Ascending aorta (tissue), 2 donors: ENCODE results near the gene ELFN1. TPM values are rescaled to one million over a fixed set of nuclear protein-coding genes. Genes with fewer than 3 reads are reported as not detected.
"Not testable (repeated sequence)": the region's sequence is repeated elsewhere in the genome, so short reads cannot be mapped to it uniquely, and the experiment has no call there.

Experiments used
- DNase-seq, 2 donors: peaks; one replicate each; pipeline ENCODE4 v3.0.0-alpha.2; 2019; ENCODE audit warnings: low spot score in 2 of 2
- H3K27ac ChIP-seq, 2 donors: fragments of 200-600 bp; sonication (generic); one replicate each; pipeline ENCODE4 v1.5.1; 2016 to 2017; ENCODE audit warnings: mild to moderate bottlenecking in 1 of 2
- H3K27me3 ChIP-seq: fragments of 200-600 bp; sonication (generic); one replicate; pipeline ENCODE4 v1.5.1; 2017
- H3K36me3 ChIP-seq, 2 donors: fragments of 200-600 bp; sonication (generic); one replicate each; pipeline ENCODE4 v1.5.1; 2016
- H3K4me1 ChIP-seq, 2 donors: fragments of 200-600 bp; sonication (generic); one replicate each; pipeline ENCODE4 v1.5.1; 2016 to 2017; ENCODE audit warnings: mild to moderate bottlenecking in 1 of 2
- H3K4me3 ChIP-seq, 2 donors: fragments of 200-600 bp; sonication (generic); one replicate each; pipeline ENCODE4 v1.5.1; 2016 to 2017; ENCODE audit warnings: mild to moderate bottlenecking in 1 of 2
- H3K9me3 ChIP-seq, 2 donors: fragments of 200-600 bp; sonication (generic); one replicate each; pipeline ENCODE4 v1.5.1; 2016
- intact Hi-C: fragments of 100-400 bp; cut with DNase I; formaldehyde crosslinking; loops from one replicate; pipeline ENCODE4 v1.15.1; 2023
- total RNA-seq: library from RNA; depleted of rRNA; stranded (reverse); fragments of >200 nt; gene quantifications from one replicate; pipeline ENCODE4 v1.1.0, GENCODE V29; 2016
- TF ChIP-seq, protein P1 (sequence below), 3 experiments: fragments of 200-600 bp in 2 of 3; fragments of 450-650 bp in 1 of 3; sonication (generic) in 2 of 3; IDR thresholded peaks; one replicate each; pipeline ENCODE4 v1.5.1; 2016 to 2019; ENCODE audit warnings: antibody characterized with exemption in 3 of 3, mild to moderate bottlenecking in 1 of 3, moderate library complexity in 1 of 3

Gene ELFN1
- total RNA-seq, 1 donor from 2014 or later: 7.3 TPM

DNA sequence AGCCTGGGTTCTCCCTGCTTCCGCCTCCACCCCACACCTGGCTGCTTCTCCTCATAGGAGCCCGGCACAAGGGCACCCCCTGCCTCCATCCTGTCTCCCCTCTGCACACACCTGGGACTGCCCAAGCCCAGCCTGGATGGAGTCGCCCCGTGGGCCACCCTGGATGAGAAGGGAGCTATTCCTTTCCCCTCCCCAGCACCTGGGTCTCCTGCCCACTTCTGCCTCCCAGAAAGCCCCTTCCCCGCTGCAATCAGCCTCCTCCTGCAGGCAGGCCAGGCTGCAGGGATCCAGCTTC is 45.2 kb downstream of the ELFN1 start:
- Histone ChIP-seq H3K27me3 (no peaks in the 10 kb centered on the region), H3K27ac (no peak overlapping the region), H3K36me3 (no peaks in the 10 kb centered on the region), H3K4me3 (no peak overlapping the region), H3K4me1 (no peaks in the 10 kb centered on the region), H3K9me3 (no peaks in the 10 kb centered on the region)
- TF ChIP-seq, protein P1, sequence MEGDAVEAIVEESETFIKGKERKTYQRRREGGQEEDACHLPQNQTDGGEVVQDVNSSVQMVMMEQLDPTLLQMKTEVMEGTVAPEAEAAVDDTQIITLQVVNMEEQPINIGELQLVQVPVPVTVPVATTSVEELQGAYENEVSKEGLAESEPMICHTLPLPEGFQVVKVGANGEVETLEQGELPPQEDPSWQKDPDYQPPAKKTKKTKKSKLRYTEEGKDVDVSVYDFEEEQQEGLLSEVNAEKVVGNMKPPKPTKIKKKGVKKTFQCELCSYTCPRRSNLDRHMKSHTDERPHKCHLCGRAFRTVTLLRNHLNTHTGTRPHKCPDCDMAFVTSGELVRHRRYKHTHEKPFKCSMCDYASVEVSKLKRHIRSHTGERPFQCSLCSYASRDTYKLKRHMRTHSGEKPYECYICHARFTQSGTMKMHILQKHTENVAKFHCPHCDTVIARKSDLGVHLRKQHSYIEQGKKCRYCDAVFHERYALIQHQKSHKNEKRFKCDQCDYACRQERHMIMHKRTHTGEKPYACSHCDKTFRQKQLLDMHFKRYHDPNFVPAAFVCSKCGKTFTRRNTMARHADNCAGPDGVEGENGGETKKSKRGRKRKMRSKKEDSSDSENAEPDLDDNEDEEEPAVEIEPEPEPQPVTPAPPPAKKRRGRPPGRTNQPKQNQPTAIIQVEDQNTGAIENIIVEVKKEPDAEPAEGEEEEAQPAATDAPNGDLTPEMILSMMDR (IDR thresholded peaks at IDR 0.05): no peak
- intact Hi-C loops: no loop called here
- DNase-seq: no peak

DNA sequence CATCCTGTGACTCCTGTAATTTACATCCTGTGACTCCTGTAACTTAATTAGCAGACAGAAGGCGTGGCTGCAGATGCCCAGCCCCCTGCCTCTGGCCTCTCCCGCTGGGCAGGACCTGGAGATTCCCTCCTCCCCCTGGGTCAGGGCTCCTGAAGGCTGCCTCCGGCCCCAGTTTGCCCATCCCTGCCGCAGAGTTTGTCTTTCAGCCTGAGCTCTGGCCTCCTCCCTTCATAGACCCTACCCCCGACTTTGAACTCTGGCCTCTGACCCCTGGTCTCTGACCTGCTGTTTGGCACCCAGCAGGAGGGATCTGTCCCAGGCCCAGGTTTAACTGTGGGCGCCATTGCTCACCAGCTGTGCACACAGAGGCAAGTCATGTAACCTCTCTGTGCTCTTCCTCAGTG is 45.6 kb downstream of the ELFN1 start:
- Histone ChIP-seq H3K27ac (no peak overlapping the region), H3K4me3 (no peak overlapping the region), H3K36me3 (no peaks in the 10 kb centered on the region), H3K27me3 (no peaks in the 10 kb centered on the region), H3K4me1 (no peaks in the 10 kb centered on the region), H3K9me3 (no peaks in the 10 kb centered on the region)
- TF ChIP-seq, protein P1 (IDR thresholded peaks at IDR 0.05): no peak
- intact Hi-C loops: no loop called here
- no peak for DNase-seq

DNA sequence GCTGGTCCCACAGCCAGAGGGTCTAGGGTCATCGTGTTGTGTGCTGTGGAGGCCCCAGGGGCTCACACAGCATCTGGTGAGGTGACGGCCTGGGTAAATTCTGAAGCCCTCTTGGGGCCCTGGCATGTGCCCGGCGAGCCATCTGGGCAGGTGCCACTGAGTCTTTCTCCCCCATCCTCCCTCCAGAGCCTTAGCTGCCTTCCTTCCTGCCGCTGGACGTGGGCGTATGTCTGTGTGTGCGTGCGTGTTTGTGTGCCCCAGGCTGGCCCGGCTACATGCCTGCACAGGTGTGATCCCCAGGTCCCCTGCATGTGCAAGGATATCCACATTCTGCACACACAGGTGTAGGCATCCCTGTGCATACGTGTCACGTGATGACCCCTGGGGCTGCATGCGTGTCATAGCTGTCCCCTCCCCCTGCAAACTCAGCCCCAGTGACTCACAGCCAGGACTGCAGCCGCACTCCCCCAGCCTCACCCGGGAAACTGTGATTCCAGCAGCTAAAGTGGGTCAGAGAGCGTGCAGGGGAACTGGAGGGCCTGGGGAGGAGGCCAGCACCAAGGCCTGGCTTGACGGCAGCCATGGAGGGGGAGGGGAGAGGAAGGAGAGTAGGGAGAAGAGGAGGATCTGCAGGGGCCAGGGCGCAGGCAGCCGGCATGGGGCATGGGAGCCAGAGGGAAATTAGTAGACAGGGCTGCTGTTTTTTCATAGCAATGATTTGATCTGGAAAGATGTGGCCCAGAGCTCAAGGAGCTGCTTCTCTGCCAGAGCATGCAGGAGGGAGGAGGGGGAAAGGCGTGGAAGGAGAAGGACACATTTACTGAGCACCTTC is 46.4 kb downstream of the ELFN1 start:
- DNase-seq: no peak
- Histone ChIP-seq H3K9me3 (no peaks in the 10 kb centered on the region), H3K36me3 (no peaks in the 10 kb centered on the region), H3K27me3 (no peaks in the 10 kb centered on the region), H3K4me1 (no peaks in the 10 kb centered on the region), H3K4me3 (no peak overlapping the region), H3K27ac (no peak overlapping the region)
- intact Hi-C loops: no loop called here
- TF ChIP-seq, protein P1 (IDR thresholded peaks at IDR 0.05): no peak

DNA sequence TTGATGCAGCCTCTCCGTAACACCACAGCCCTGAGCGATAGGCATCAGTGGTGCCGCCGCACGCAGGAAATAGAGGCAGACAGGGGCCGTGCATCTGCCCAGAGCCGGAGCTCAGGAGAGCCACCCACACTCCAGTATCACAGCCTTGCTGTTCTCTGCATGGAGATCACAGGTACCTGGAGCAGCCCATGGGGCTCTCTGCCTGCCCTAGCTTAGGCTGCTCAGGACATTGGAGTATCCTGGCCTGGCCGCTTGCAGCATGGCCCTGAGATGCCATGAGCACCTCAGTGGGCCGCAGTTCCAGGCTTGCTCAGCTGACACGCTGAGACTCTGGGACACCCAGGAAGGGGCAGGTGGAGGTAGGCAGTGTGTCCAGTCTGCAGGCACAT is 47.0 kb downstream of the ELFN1 start:
- no peaks in the 10 kb centered on the region for H3K27me3 ChIP-seq
- H3K9me3 ChIP-seq: no peaks in the 10 kb centered on the region
- H3K36me3 ChIP-seq: no peaks in the 10 kb centered on the region
- intact Hi-C loops: no loop called here
- H3K27ac ChIP-seq: no peak overlapping the region
- no peak overlapping the region for H3K4me3 ChIP-seq
- TF ChIP-seq, protein P1 (IDR thresholded peaks at IDR 0.05): no peak
- DNase-seq: no peak
- H3K4me1 ChIP-seq: no peaks in the 10 kb centered on the region

DNA sequence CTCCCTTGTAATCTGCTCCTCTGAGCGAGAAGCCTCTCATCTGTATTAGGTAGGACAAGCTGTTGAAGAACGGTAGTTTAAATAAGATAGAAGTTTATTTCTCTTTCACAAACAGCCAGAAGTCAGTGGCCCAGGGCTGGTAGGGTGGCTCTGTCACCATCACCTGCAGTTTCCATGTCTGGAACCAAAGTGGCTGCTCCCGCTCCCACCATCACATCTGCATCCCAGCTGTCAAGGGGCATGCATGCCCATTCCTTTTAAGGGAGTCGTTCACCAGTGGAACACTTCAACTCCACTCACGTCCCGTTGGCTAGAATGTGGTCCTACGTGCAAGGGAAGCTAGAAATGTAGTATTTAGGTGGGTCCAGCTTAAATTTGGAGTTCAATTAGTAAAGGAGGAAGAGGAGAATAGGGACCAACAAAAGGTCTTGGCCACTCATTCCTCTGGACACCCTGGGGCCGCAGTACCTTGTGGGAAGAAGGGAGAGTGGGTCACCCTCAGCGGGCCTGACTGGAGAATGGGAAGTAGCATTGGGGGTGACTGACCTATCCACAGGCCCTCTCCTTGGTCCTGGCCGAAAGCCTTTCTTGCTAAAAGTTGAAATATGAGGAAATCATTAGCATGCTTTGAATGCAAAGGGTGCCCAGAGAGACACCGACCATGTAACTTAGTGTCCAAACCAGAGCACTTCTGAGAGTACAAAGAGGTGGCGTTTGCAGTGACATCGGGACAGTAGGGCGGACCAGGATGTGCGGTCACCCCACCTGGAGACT is 48.0 kb downstream of the ELFN1 start:
- Histone ChIP-seq H3K4me3 (no peak overlapping the region), H3K27me3 (no peaks in the 10 kb centered on the region), H3K27ac (no peak overlapping the region), H3K36me3 (no peaks in the 10 kb centered on the region), H3K4me1 (no peaks in the 10 kb centered on the region), H3K9me3 (no peaks in the 10 kb centered on the region)
- no peak for DNase-seq
- intact Hi-C loops: no loop called here
- TF ChIP-seq, protein P1 (IDR thresholded peaks at IDR 0.05): no peak

DNA sequence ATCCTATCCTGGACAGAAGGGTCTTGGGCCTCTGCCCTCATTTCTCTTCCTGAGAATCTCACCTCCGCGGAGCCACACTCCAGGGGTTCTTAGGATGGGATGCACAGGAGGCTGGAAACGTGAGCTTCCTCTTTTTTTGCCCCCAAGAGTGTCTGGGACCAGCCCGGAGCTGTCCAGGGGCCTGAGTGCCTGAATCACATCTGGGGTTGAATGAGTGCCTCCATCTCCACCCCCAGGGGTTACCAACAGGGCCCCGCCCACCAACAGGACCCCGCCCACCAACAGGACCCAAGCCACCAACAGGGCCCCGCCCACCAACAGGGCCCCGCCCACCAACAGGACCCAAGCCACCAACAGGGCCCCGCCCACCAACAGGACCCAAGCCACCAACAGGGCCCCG is 48.8 kb downstream of the ELFN1 start:
- intact Hi-C loops, H3K27me3 ChIP-seq, H3K9me3 ChIP-seq, DNase-seq, H3K4me1 ChIP-seq, H3K27ac ChIP-seq, H3K4me3 ChIP-seq, H3K36me3 ChIP-seq: not testable (repeated sequence)

DNA sequence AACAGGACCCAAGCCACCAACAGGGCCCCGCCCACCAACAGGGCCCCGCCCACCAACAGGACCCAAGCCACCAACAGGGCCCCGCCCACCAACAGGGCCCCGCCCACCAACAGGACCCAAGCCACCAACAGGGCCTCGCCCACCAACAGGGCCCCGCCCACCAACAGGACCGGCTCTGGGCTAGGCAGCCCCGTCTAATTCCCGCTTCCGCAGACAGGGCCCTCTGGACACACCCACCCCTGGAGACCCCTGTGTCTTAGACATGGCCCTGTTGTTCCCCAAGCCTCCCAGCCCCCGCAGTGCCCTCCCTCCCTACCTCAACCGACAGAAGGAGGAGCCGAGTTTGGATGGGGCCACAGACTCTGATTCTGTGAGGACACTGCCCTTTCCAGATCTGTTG is 49.2 kb downstream of the ELFN1 start:
- intact Hi-C loops, H3K4me1 ChIP-seq, H3K36me3 ChIP-seq, H3K4me3 ChIP-seq, DNase-seq, H3K27ac ChIP-seq, H3K27me3 ChIP-seq, H3K9me3 ChIP-seq: not testable (repeated sequence)
